Measurements from ENCODE around the gene LRRC9. TPM values are rescaled to one million over a fixed set of nuclear protein-coding genes. Genes with fewer than 3 reads are reported as not detected.

LRRC9 gene
- total and polyA plus RNA-seq, 4 donors = 0.07 to 2.2 (median 0.31) TPM; not detected in 1

DNA sequence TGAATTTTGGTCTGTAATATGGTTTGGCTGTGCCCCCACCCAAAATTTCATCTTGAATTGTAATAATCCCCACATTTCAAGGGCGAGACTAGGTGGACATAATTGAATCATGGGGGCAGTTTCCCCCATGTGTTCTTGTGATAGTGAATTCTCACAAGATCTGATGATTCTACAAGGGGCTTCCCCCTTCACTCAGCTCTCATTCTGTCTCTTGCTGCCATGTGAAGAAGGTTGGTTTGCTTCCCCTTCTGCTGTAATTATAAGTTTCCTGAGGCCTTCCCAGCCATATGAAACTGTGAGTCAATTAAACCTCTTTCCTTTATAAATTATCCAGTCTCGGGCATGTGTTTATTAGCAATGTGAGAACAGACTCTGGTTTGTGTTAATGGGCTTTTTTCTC is 5.9 kb downstream of the LRRC9 start:
- Histone ChIP-seq H3K9me3 (ENCODE audit: control insufficient read depth in 4 of 4, insufficient read depth in 3 of 4, low read length in 3 of 4) (no peaks in the 10 kb centered on the region), H3K36me3 (ENCODE audit: control insufficient read depth in 4 of 4, insufficient read depth in 4 of 4, low read length in 4 of 4) (no peaks in the 10 kb centered on the region), H3K27ac (ENCODE audit: low read depth in 1 of 2, low read length in 1 of 2) (no peak overlapping the region), H3K9ac (ENCODE audit: insufficient read depth in 1 of 2, low read length in 2 of 2) (no peak overlapping the region), H3K4me3 (no peak overlapping the region), H3K4me1 (ENCODE audit: control insufficient read depth in 5 of 5, insufficient read depth in 5 of 5, low read length in 5 of 5) (no peaks in the 10 kb centered on the region), H3K27me3 (ENCODE audit: control insufficient read depth in 3 of 3, insufficient read depth in 3 of 3, low read length in 2 of 3) (no peaks in the 10 kb centered on the region)
- TF ChIP-seq, protein P1, sequence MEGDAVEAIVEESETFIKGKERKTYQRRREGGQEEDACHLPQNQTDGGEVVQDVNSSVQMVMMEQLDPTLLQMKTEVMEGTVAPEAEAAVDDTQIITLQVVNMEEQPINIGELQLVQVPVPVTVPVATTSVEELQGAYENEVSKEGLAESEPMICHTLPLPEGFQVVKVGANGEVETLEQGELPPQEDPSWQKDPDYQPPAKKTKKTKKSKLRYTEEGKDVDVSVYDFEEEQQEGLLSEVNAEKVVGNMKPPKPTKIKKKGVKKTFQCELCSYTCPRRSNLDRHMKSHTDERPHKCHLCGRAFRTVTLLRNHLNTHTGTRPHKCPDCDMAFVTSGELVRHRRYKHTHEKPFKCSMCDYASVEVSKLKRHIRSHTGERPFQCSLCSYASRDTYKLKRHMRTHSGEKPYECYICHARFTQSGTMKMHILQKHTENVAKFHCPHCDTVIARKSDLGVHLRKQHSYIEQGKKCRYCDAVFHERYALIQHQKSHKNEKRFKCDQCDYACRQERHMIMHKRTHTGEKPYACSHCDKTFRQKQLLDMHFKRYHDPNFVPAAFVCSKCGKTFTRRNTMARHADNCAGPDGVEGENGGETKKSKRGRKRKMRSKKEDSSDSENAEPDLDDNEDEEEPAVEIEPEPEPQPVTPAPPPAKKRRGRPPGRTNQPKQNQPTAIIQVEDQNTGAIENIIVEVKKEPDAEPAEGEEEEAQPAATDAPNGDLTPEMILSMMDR (IDR thresholded peaks at IDR 0.05; ENCODE audit: control extremely low read depth, extremely low read depth) = no peak
- DNase-seq = no peak
- WGBS, 2 donors = 73 to 82% methylated on average over 2 of the region's 2 CpGs
- no peak for ATAC-seq (ENCODE audit: insufficient read depth, low FRiP score)

- H3K27ac ChIP-seq (ENCODE audit: low read depth in 1 of 2, low read length in 1 of 2) = no peak overlapping the region
- DNase-seq = no peak
- no peaks in the 10 kb centered on the region for H3K27me3 ChIP-seq (ENCODE audit: control insufficient read depth in 3 of 3, insufficient read depth in 3 of 3, low read length in 2 of 3)
- ATAC-seq (ENCODE audit: insufficient read depth, low FRiP score) = no peak
- H3K9ac ChIP-seq (ENCODE audit: insufficient read depth in 1 of 2, low read length in 2 of 2) = no peak overlapping the region
- no peaks in the 10 kb centered on the region for H3K4me1 ChIP-seq (ENCODE audit: control insufficient read depth in 5 of 5, insufficient read depth in 5 of 5, low read length in 5 of 5)
- no peaks in the 10 kb centered on the region for H3K36me3 ChIP-seq (ENCODE audit: control insufficient read depth in 4 of 4, insufficient read depth in 4 of 4, low read length in 4 of 4)
- no peak overlapping the region for H3K4me3 ChIP-seq
- TF ChIP-seq, protein P1 (IDR thresholded peaks at IDR 0.05; ENCODE audit: control extremely low read depth, extremely low read depth) = no peak
- WGBS, 2 donors = 77 to 98% methylated on average over 1 of the region's 1 CpG
- no peaks in the 10 kb centered on the region for H3K9me3 ChIP-seq (ENCODE audit: control insufficient read depth in 4 of 4, insufficient read depth in 3 of 4, low read length in 3 of 4)
Measured at GRCh38 chr14:59926534-59926933, 6.6 kb downstream of the LRRC9 start.

GRCh38 chr14:59931237-59931636 is 11.3 kb downstream of the LRRC9 start:
- 66 to 76% methylated on average over 1 of the region's 1 CpG for WGBS, 2 donors
- H3K27ac ChIP-seq (ENCODE audit: low read depth in 1 of 2, low read length in 1 of 2) = no peak overlapping the region
- H3K9me3 ChIP-seq (ENCODE audit: control insufficient read depth in 4 of 4, insufficient read depth in 3 of 4, low read length in 3 of 4) = no peaks in the 10 kb centered on the region
- no peaks in the 10 kb centered on the region for H3K4me1 ChIP-seq (ENCODE audit: control insufficient read depth in 5 of 5, insufficient read depth in 5 of 5, low read length in 5 of 5)
- peaks cover 0 to 4% (median 0%) of the 10 kb centered on the region in 3 donors for H3K27me3 ChIP-seq (ENCODE audit: control insufficient read depth in 3 of 3, insufficient read depth in 3 of 3, low read length in 2 of 3)
- no peak overlapping the region for H3K9ac ChIP-seq (ENCODE audit: insufficient read depth in 1 of 2, low read length in 2 of 2)
- TF ChIP-seq, protein P1 (IDR thresholded peaks at IDR 0.05; ENCODE audit: control extremely low read depth, extremely low read depth) = no peak
- no peak for ATAC-seq (ENCODE audit: insufficient read depth, low FRiP score)
- no peak for DNase-seq
- no peaks in the 10 kb centered on the region for H3K36me3 ChIP-seq (ENCODE audit: control insufficient read depth in 4 of 4, insufficient read depth in 4 of 4, low read length in 4 of 4)
- H3K4me3 ChIP-seq = no peak overlapping the region

DNA sequence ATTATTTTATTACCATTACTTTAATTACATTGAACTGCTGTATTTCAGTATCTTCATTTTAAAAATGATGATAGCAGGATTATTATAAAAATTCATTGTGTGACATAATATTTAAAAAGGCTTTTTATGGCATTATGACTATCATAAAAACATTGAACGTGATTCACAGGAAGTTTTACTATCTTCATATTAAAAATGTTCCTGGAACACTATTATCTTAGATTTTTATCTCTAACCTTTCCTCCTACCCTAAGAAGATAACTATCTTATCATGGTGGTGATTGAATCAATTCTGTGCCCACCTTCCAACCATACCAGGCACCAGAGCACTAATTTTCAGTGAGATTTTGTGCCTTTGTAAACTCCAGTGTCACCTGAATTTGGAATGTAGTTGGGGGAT is 16.2 kb downstream of the LRRC9 start:
- peaks cover 0 to 4% (median 0%) of the 10 kb centered on the region in 3 donors for H3K27me3 ChIP-seq (ENCODE audit: control insufficient read depth in 3 of 3, insufficient read depth in 3 of 3, low read length in 2 of 3)
- TF ChIP-seq, protein P1 (IDR thresholded peaks at IDR 0.05; ENCODE audit: control extremely low read depth, extremely low read depth) = no peak
- no peaks in the 10 kb centered on the region for H3K4me1 ChIP-seq (ENCODE audit: control insufficient read depth in 5 of 5, insufficient read depth in 5 of 5, low read length in 5 of 5)
- no peak for ATAC-seq (ENCODE audit: insufficient read depth, low FRiP score)
- H3K9ac ChIP-seq (ENCODE audit: insufficient read depth in 1 of 2, low read length in 2 of 2) = no peak overlapping the region
- no peaks in the 10 kb centered on the region for H3K9me3 ChIP-seq (ENCODE audit: control insufficient read depth in 4 of 4, insufficient read depth in 3 of 4, low read length in 3 of 4)
- H3K4me3 ChIP-seq = no peak overlapping the region
- no peaks in the 10 kb centered on the region for H3K36me3 ChIP-seq (ENCODE audit: control insufficient read depth in 4 of 4, insufficient read depth in 4 of 4, low read length in 4 of 4)
- WGBS, 2 donors = 45 to 85% methylated on average over 1 of the region's 1 CpG
- no peak for DNase-seq
- no peak overlapping the region for H3K27ac ChIP-seq (ENCODE audit: low read depth in 1 of 2, low read length in 1 of 2)
